Endometrial microvascular endothelial cells (primary cell): Measurements from ENCODE around the gene BSDC1. TPM values are rescaled to one million over a fixed set of nuclear protein-coding genes. Genes with fewer than 3 reads are reported as not detected.
"Not testable (repeated sequence)": the region's sequence is repeated elsewhere in the genome, so short reads cannot be mapped to it uniquely, and the experiment has no call there.

Source experiments
- in situ Hi-C: cut with HindIII; loops from 2 replicates; pipeline ENCODE4 v1.10.0; 2017; ENCODE audit warnings: low sequenced_read_pairs, low pct_unique_long_range_greater_than_20kb; ENCODE audit errors: inconsistent ontology term
- total RNA-seq: library from RNA; depleted of rRNA; stranded (reverse); fragments of >200 nt; gene quantifications from one replicate; pipeline ENCODE4 v1.2.3, GENCODE V29; 2015; ENCODE audit errors: inconsistent ontology term

The BSDC1 gene
- total RNA-seq, 1 donor from 2014 or later = 67.0 TPM

DNA sequence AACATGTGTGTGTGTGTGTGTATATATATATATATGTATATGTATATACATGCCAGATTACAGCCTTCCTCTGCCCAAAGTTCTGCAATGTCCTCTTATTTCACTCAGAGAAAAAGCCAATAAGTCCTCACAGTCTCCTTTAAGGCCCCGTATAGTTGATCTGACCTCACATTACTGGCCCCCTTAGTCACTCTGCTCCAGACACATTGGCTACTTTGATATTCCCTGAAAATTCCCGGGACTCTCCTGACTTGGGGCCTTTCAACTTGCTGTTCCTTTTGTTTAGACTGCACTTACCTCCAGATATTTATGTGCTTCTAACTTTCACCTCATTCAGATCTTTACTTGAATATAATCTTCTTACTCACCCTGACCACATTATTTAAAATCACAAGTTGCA lies 4.2 kb upstream of the BSDC1 start:
- in situ Hi-C loops = no loop called here

DNA sequence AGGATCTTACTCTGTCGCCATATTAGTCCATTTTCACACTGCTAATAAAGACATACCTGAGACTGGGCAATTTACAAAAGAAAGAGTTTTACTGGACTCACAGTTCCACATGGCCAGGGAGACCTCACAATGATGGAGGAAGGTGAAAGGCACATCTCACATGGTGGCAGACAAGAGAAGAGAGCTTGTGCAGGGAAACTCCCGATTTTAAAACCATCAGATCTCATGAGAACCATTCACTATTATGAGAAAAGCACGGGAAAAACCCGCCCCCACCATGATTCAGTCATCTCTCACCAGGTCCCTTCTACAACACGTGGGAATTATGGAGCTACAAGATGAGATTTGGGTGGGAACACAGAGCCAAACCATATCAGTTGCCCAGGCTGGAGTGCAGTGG lies 2.3 kb upstream of the BSDC1 start:
- in situ Hi-C loops = not testable (repeated sequence)

DNA sequence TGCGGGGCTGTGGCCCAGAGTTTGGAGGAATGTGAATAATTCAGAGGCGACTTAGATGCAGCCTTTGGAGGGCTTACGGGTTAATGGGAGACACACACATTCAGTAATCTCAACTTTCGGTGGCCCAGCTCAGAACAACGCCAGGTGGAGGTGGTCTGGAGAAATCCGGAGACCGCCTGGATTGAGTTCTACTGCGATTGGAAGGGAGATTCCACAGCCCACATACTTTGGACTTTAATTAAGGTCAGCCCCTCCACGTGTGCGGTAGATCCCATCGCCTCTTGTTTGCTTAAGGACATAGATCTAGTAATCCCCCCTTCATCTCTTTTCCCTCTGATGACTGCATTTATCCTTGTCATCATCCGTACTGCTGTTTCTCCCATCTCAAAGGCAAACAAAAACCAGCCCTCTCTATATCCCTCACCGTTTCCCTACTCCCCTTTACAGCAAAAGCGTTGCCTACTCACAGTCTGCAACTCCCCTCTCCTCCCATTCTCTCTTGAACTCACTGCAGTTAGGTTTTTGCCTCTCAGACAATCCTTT lies 720 bp upstream of the BSDC1 start:
- in situ Hi-C loops = no loop called here

DNA sequence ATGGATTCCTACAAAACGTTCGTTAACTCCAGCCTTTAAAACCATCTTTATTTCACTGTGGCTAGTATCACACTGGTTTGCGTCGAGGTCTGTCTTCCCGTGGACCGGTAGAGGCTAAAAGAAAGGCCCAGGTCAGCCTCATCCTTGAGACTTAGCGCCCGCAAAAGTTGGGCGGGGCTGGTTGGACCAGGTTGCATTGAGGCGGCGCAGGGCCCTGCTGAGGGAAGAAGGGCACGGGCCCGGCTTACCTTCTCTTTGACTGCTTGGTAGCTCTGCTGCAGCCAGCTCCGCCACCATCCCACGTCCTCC lies 455 bp downstream of the BSDC1 start:
- in situ Hi-C loops = no loop called here

DNA sequence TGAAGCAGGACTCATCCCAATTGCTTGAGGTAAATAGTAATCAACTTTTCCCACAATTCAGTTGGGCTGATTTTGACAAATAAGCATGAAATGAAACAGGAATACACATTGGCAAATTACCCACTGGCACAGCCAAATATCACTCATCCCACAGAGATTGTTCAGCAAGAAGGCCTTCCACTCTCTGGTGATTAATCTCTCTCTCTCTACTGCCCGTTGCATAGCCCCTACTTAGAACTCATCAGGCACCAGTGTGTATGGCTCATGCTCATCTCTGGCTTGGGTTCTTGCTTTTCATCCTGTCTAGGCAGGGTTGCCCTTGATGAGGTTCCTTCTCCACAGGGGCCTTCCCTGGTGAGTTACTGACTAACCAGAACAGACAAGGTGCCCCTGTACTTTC lies 1.1 kb downstream of the BSDC1 start:
- in situ Hi-C loops = no loop called here

- in situ Hi-C loops = no loop called here
Measured at GRCh38 chr1:32392325-32392724, 1.9 kb downstream of the BSDC1 start.

DNA sequence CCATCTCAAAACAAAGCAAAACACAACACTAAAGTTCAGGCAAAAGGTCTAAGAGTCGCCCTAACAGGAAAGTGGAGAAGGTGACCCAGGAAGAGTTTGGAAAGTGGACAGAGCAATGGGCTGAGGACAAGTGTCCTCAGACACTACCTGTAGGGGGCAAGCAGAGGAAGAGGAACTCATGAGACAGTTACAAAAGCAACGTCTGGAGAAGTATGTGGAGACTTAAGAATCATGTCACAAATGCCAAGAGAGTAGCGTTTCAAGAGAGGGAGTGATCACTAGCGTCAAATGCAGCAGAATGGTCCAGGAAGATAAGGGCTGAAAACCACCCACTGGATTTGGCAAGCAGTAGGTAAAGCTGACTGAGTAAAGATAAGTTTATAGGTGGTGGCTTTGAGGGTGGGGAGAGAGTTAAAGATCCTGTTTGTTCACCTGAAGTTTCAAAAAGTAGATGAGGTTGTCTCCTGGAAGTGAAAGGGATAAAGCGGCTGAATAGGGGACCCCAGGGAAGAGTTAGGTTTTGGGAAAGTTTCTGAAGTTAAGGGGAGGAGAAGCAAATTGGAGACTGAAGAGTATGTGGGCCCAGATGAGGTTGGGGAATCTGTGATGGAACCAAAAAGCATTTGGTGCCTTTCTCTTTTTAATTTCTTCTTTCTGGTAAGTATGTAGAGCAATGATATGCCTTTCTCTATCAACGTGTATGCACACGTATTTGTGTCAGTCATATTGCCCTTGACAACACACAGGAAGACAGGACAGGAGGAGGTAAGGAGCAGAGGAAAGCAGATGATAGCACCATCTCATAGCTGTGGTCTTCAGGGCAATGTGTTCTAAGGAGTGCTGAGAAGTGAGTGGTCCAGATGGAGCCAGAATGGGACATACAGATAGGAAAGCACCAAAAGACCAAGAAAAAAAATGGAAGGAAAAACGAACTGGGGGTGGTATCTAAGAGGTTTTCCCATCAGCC lies 3.1 kb downstream of the BSDC1 start:
- in situ Hi-C loops = no loop called here

DNA sequence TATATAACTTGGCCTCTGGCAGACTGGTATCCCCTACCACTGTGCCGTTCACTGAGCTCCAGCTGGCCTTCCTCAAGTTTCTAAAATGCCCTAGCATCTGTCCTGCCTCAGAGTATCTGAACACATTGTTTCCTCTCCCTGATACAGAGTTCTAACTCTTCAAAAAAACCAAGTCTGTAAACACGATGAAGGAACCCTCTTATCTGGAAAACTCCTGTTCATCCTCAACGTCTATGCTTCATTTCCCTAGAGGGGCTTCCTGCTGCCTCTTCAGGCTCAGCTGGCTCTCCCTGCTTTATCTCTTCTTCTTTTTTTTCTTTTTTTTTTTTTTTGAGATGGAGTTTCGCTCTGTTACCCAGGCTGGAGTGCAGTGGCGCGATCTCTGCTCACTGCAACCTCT lies 5.6 kb downstream of the BSDC1 start:
- in situ Hi-C loops = no loop called here

DNA sequence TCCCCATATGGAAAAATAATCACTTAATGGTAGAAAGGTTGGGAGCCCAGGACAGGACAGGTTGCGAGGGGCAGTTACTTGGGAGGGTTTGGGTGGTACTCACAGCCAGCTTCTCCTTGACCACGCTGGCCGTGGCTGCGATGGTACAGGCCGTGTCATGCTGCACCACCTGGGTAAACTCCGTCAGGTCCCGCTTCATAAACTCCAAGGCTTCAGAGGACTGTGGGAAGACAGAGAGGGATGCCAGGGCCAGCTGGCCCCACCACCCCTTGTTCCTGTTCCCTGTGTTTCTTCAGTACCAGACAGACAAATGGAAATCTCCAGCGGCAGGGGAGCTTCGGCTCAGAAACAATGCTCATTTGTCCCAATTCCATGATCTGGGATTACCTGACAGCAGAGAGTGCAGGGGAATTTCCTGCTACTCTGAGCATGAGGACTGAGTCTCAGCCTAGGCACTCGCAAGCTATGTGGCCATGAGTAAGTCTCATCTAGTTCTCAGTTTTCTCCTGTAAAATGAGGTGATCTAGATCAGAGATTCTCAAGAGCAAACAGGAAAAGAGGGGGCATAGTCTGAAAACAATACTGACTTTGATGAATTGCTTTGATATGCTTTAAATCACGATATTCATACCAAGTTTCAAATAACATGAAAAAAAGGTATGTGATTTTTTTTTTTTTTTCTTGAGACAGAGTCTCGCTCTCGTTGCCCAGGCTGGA lies 7.4 kb downstream of the BSDC1 start:
- in situ Hi-C loops = no loop called here

DNA sequence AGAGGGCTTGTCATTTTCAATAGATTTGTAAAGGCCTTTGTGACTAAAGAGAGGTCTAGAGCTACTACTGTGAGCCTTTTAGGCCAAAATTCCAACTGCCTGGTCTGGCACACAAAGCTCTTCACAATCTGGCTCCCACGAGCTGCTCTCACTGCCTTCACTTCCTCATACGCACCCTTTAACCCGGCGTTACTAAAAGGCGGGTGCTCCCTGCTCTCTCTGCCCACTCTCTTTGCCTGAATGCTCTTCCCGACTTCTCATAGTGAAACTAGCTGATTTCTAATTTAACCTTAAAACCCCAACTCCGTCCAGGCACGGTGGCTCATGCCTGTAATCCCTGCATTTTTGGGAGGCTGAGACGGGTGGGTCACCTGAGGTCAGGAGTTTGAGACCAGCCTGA lies 14.2 kb downstream of the BSDC1 start:
- in situ Hi-C loops = no loop called here

- in situ Hi-C loops = no loop called here
Measured at GRCh38 chr1:32377541-32378220, 16.6 kb downstream of the BSDC1 start.

DNA sequence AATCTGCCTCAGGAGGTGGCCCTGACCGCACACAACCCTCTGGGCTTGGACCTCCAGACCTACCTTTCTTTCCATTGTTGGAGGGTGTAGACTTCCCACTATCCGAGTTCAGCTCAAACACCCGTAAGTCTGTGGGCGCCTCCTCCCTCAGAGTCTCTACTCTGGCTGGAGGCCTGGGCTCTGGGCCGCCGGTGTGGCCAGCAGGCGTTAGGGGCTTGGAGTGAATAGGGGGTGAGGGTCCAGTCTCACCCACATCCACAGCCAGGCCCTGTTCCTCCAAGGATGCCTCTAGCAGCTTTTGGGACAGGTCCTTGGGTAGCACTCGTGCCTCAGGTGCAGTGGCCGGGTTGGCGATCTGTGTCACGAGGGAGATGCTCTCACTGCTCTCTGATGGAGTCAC lies 18.0 kb downstream of the BSDC1 start:
- in situ Hi-C loops = no loop called here

DNA sequence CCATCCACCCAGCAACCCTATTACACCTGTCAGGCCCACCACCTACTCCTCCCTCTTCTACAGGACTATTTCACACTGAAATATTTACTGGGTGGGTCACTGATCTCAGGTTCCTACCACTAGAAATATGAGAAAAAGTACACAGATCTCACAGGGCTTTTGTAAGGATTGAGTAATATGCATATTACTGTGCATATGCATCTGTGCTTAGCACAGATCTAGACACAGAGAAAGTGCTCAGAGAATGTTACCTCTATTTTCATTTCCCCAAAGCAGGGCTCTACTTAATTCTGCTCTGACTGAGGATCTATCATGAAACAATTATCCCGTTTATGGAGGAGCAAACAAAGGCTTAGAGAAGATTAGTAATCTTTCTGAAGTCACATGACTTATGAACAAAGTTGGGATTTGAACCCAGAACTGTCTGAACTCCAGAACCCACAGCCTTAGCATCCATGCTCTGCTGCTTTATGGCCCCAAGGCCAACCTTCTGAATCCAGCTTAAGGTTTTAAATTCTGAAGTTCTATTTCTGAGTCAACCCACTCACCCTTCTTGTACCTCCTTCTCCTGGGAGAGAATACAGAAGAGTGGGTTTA lies 20.1 kb downstream of the BSDC1 start:
- in situ Hi-C loops = no loop called here

- in situ Hi-C loops = no loop called here
Measured at GRCh38 chr1:32372149-32372756, 22.0 kb downstream of the BSDC1 start.

DNA sequence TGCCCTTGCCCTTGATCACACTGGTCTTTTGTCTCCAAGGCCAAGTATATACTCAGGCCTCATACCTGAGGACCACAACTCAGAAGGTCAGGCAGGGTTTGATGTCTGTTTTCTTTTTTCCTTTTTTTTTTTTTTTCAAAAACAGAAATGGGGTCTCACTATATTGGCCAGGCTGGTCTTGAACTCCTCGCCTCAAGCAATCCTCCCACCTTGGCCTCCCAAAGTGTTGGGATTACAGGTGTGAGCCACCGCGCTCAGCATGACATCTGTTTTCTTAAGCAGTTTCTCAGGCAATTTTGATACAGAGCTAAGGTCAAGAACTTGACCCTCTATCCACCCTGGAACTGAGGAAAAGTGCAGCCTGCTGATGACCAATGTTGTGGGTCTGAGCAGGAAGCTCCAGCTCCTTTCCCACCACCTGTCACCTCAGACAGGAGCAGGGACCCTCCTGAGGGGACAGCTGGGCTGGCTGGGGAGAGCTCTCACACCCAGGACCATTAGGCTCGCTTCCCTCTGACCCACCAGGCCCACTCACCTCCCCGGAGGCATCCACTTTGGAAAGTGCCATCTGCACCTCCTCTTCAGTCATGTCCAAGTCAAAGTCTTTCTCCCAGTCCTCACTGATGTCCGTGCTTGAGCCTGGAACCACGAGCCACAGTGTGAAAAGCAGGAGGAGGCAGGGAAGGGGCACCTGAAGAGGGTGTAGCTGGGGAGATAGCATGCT lies 26.2 kb downstream of the BSDC1 start:
- in situ Hi-C loops = no loop called here

DNA sequence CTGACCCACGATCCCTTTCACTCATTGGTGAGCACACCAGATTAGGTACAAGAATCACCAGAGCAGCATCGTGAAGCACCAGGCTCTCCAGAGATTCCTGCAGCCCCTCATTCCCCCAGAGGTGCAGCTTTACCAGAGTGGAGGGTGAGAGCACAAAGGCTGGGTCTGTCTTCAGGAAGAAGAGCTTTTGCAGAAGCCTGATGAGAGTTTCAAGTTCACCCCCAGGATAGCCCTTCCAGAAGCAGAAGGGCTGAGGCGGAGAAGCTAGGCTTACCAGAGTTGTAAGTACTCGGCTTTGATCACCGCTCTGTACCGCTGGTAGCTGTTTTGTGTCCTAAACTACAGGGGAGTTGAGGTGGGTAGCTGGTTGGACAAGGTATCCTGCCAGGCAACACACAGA lies 28.8 kb downstream of the BSDC1 start:
- in situ Hi-C loops = no loop called here

DNA sequence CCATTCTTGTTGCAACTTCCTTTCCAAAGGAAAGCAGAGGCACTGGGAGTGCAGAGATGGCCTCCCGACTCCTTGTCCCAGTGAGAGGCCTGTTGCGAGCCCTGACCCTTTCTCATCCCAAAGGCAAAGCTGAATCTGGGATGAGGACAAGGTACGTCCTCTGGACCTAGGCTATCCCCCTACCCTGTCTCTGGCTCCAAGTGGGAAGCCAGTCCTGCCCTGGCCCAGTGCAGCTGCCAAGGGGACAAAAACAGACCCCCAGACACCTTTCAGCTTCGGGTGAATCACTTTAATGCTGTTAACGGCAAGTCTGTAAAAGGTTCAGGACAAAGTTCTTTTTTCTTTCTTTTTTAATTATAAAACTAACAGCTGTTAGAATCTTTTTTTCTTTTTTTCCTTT lies 29.4 kb downstream of the BSDC1 start:
- in situ Hi-C loops = no loop called here

- in situ Hi-C loops = no loop called here
Measured at GRCh38 chr1:32363713-32364112, 30.5 kb downstream of the BSDC1 start.
